ENCODE measurements around the gene RSPH10B2.
"Not testable (repeated sequence)": the region's sequence is repeated elsewhere in the genome, so short reads cannot be mapped to it uniquely, and the experiment has no call there.

RSPH10B2 gene

GRCh38 chr7:6725003-6725402 is 28.9 kb upstream of the RSPH10B2 start:
- no peaks in the 10 kb centered on the region for H3K9me2 ChIP-seq (replicated peaks; ENCODE audit: control insufficient read depth, low read length)
- 0 out of 2 replicates have a peak overlapping the region, but pooled peaks have one; percentile 1 for H3K4me2 ChIP-seq (ENCODE audit: low read length)

GRCh38 chr7:6726341-6726740 is 27.6 kb upstream of the RSPH10B2 start:
- Histone ChIP-seq H3K79me2 (ENCODE audit: control insufficient read depth, low read length) (peaks cover 18% of the 10 kb centered on the region), H3K36me3 (ENCODE audit: control insufficient read depth, low read length) (peaks cover 14% of the 10 kb centered on the region), H3K4me1 (ENCODE audit: control insufficient read depth, low read length) (peaks cover 34% of the 10 kb centered on the region)
- H3K27ac ChIP-seq (ENCODE audit: low read depth, low read length); H3K9me2 ChIP-seq (replicated peaks; ENCODE audit: control insufficient read depth, low read length); H3K4me2 ChIP-seq (ENCODE audit: low read length); H3K4me3 ChIP-seq (ENCODE audit: low read length); H4K20me1 ChIP-seq (ENCODE audit: control insufficient read depth, insufficient read depth, low read depth, low read length); H3K9me3 ChIP-seq (ENCODE audit: control insufficient read depth, insufficient read depth, low read length); H3K27me3 ChIP-seq (ENCODE audit: control insufficient read depth, low read length); H3F3A ChIP-seq (ENCODE audit: control insufficient read depth, insufficient read depth): not testable (repeated sequence)

More at GRCh38 chr7:6725003-6725402, 28.9 kb upstream of the RSPH10B2 start:
- Histone ChIP-seq H3K9me3 (ENCODE audit: control insufficient read depth, insufficient read depth, low read length) (no peaks in the 10 kb centered on the region), H3K4me1 (ENCODE audit: control insufficient read depth, low read length) (peaks cover 27% of the 10 kb centered on the region), H4K20me1 (ENCODE audit: control insufficient read depth, insufficient read depth, low read depth, low read length) (no peaks in the 10 kb centered on the region), H3K27ac (ENCODE audit: low read depth, low read length) (no peak overlapping the region), H3K79me2 (ENCODE audit: control insufficient read depth, low read length) (peaks cover 5% of the 10 kb centered on the region), H3K27me3 (ENCODE audit: control insufficient read depth, low read length) (no peaks in the 10 kb centered on the region), H3F3A (ENCODE audit: control insufficient read depth, insufficient read depth) (no peaks in the 10 kb centered on the region), H3K36me3 (ENCODE audit: control insufficient read depth, low read length) (peaks cover 4% of the 10 kb centered on the region), H3K4me3 (ENCODE audit: low read length) (no peak overlapping the region)
- TF ChIP-seq EZH2phosphoT487 (IDR thresholded peaks at IDR 0.05; ENCODE audit: borderline replicate concordance, low read length): no peak

DNA sequence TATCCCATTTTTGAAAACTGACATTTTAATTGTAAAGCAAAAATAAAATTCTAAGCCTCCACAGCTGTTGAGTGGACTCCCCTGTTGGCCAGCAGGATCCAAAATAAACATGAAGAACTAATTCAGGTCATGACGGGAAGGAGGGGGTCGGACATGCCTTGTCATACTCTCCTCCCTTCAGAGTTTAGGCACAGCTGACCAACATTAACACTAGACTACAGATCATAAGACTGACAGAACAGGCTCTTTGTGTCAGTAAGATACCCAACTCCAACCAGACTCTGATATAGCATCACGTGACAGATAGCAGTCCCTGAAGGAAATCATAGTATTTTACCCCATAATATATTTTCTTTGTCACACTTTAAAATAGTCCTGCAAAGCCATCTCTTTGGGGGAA is 26.2 kb upstream of the RSPH10B2 start:
- Histone ChIP-seq H3K4me1 (ENCODE audit: control insufficient read depth, low read length) (peaks cover 36% of the 10 kb centered on the region), H3K4me2 (ENCODE audit: low read length) (no peak overlapping the region), H3K9me2 (replicated peaks; ENCODE audit: control insufficient read depth, low read length) (no peaks in the 10 kb centered on the region), H3K9me3 (ENCODE audit: control insufficient read depth, insufficient read depth, low read length) (no peaks in the 10 kb centered on the region), H3K27me3 (ENCODE audit: control insufficient read depth, low read length) (no peaks in the 10 kb centered on the region), H3K36me3 (ENCODE audit: control insufficient read depth, low read length) (peaks cover 22% of the 10 kb centered on the region), H3K4me3 (ENCODE audit: low read length) (no peak overlapping the region), H3F3A (ENCODE audit: control insufficient read depth, insufficient read depth) (no peaks in the 10 kb centered on the region), H4K20me1 (ENCODE audit: control insufficient read depth, insufficient read depth, low read depth, low read length) (peaks cover 4% of the 10 kb centered on the region; the same call in 1 of the 2 replicates), H3K79me2 (ENCODE audit: control insufficient read depth, low read length) (peaks cover 27% of the 10 kb centered on the region), H3K27ac (ENCODE audit: low read depth, low read length) (no peak overlapping the region)
- TF ChIP-seq CTCF (IDR thresholded peaks at IDR 0.05; ENCODE audit: low read depth, low read length, poor library complexity, severe bottlenecking): no peak
- TF ChIP-seq EZH2phosphoT487 (IDR thresholded peaks at IDR 0.05; ENCODE audit: borderline replicate concordance, low read length): no peak

DNA sequence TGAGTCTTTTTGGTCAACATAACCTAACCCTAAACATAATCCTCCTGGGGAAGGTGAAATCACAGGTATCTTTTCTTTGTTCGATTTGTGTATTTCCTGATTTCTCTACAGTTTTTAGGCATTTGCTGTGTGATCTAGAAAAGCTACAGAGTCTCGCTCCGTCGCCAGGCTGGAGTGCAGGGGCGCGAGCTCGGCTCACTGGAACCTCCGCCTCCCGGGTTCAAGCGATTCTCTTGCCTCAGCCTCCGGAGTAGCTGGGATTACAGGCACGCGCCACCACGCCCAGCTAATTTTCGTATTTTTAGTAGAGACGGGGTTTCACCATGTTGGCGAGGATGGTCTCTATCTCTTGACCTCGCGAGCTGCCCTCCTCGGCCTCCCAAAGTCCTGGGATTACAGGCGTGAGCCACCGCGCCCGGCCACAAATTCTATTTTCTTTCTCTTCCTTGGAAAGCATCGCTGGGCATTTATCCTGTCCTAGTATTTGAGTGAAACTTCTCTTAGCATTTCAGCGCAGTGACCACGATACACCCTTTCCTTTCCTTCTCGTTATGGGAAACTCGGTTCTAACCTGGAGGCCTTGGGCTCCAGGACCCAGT is 24.9 kb upstream of the RSPH10B2 start:
- H3K9me2 ChIP-seq (replicated peaks; ENCODE audit: control insufficient read depth, low read length); H3K27ac ChIP-seq (ENCODE audit: low read depth, low read length); H3K27me3 ChIP-seq (ENCODE audit: control insufficient read depth, low read length); H4K20me1 ChIP-seq (ENCODE audit: control insufficient read depth, insufficient read depth, low read depth, low read length); H3K9me3 ChIP-seq (ENCODE audit: control insufficient read depth, insufficient read depth, low read length); H3F3A ChIP-seq (ENCODE audit: control insufficient read depth, insufficient read depth): not testable (repeated sequence)
- Histone ChIP-seq H3K36me3 (ENCODE audit: control insufficient read depth, low read length) (peaks cover 35% of the 10 kb centered on the region), H3K4me2 (ENCODE audit: low read length) (peak overlapping the region; percentile 71), H3K4me1 (ENCODE audit: control insufficient read depth, low read length) (peaks cover 36% of the 10 kb centered on the region), H3K79me2 (ENCODE audit: control insufficient read depth, low read length) (peaks cover 38% of the 10 kb centered on the region), H3K4me3 (ENCODE audit: low read length) (peak overlapping the region; percentile 88)

Measured in DOHH2 (cell line).